Suprapubic skin (tissue), 4 donors: ENCODE results near the gene ANKRD66. TPM values are rescaled to one million over a fixed set of nuclear protein-coding genes. Genes with fewer than 3 reads are reported as not detected.
"Not testable (repeated sequence)": the region's sequence is repeated elsewhere in the genome, so short reads cannot be mapped to it uniquely, and the experiment has no call there.

ENCODE experiments used
- DNase-seq, 2 donors: peaks; one replicate each; pipeline ENCODE4 v3.0.0-alpha.2; 2019; ENCODE audit warnings: low spot score in 2 of 2
- H3K27ac ChIP-seq: fragments of 200-600 bp; sonication (generic); one replicate; pipeline ENCODE4 v1.5.1; 2019
- H3K27me3 ChIP-seq: fragments of 200-600 bp; sonication (generic); one replicate; pipeline ENCODE4 v1.5.1; 2019
- H3K36me3 ChIP-seq: fragments of 200-600 bp; sonication (generic); one replicate; pipeline ENCODE4 v1.5.1; 2019
- H3K4me1 ChIP-seq: fragments of 200-600 bp; sonication (generic); one replicate; pipeline ENCODE4 v1.5.1; 2019
- H3K4me3 ChIP-seq: fragments of 200-600 bp; sonication (generic); one replicate; pipeline ENCODE4 v1.5.1; 2019; ENCODE audit warnings: mild to moderate bottlenecking
- H3K9me3 ChIP-seq: fragments of 200-600 bp; sonication (generic); one replicate; pipeline ENCODE4 v1.5.1; 2019
- EP300 ChIP-seq: sonication (generic); formaldehyde crosslinking; IDR thresholded peaks from one replicate; pipeline ENCODE4 v1.6.1; 2017; ENCODE audit warnings: antibody characterized with exemption
- POLR2A ChIP-seq, 2 donors: fragments of 450-650 bp; IDR thresholded peaks; one replicate each; pipeline ENCODE4 v1.6.1; 2017; ENCODE audit warnings: antibody characterized with exemption in 2 of 2, mild to moderate bottlenecking in 2 of 2, moderate library complexity in 2 of 2
- POLR2AphosphoS5 ChIP-seq, 3 donors: sonication (generic); formaldehyde crosslinking; IDR thresholded peaks; one replicate each; pipeline ENCODE4 v1.6.1; 2017; ENCODE audit warnings: antibody characterized with exemption in 3 of 3
- WGBS: methylation state at CpG from one replicate; pipeline ENCODE4 v1.1.5; 2018; 5-methylcytosine and 5-hydroxymethylcytosine counted together
- total RNA-seq, 4 donors: library from RNA; depleted of rRNA; stranded (reverse); fragments of >200 nt; gene quantifications; one replicate each; pipeline ENCODE4 v1.1.0, GENCODE V29; 2016
- TF ChIP-seq, protein P1 (sequence below), 2 donors: fragments of 200-600 bp in 1 of 2; fragments of 450-650 bp in 1 of 2; sonication (generic) in 1 of 2; IDR thresholded peaks; one replicate each; pipeline ENCODE4 v1.5.1; 2016 to 2019; ENCODE audit warnings: antibody characterized with exemption in 2 of 2, mild to moderate bottlenecking in 1 of 2, moderate library complexity in 1 of 2

Gene ANKRD66
- total RNA-seq, 4 donors from 2014 or later, result not detected

DNA sequence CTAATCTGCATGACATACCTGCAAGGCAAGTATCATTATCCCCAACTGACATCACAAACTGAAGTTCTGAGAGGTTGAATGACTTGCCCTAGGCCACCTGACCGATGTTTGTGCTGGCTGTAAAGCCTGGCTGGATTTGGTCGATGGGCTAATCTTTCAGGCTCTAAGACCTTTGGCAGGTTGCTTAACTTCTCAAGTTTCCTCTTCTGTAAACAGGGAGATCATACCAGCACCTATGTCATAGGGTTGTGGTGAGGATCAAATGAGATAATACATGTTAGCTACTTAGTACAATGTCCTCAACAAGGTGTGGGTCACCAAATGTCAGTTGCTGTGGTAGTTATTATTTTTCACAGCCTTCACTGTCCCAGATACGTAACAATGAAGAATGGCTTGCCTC lies 14.2 kb downstream of the ANKRD66 start:
- no peaks in the 10 kb centered on the region for H3K27me3 ChIP-seq
- no peak overlapping the region for H3K4me3 ChIP-seq
- H3K4me1 ChIP-seq, result no peaks in the 10 kb centered on the region
- DNase-seq, result no peak
- no peak overlapping the region for H3K27ac ChIP-seq
- no peaks in the 10 kb centered on the region for H3K36me3 ChIP-seq
- H3K9me3 ChIP-seq, result no peaks in the 10 kb centered on the region
- 79% methylated on average over 3 of the region's 3 CpGs for WGBS
- TF ChIP-seq POLR2AphosphoS5 (IDR thresholded peaks at IDR 0.05) (no peak), EP300 (no peak)
- TF ChIP-seq, protein P1, sequence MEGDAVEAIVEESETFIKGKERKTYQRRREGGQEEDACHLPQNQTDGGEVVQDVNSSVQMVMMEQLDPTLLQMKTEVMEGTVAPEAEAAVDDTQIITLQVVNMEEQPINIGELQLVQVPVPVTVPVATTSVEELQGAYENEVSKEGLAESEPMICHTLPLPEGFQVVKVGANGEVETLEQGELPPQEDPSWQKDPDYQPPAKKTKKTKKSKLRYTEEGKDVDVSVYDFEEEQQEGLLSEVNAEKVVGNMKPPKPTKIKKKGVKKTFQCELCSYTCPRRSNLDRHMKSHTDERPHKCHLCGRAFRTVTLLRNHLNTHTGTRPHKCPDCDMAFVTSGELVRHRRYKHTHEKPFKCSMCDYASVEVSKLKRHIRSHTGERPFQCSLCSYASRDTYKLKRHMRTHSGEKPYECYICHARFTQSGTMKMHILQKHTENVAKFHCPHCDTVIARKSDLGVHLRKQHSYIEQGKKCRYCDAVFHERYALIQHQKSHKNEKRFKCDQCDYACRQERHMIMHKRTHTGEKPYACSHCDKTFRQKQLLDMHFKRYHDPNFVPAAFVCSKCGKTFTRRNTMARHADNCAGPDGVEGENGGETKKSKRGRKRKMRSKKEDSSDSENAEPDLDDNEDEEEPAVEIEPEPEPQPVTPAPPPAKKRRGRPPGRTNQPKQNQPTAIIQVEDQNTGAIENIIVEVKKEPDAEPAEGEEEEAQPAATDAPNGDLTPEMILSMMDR (IDR thresholded peaks at IDR 0.05), result no peak

DNA sequence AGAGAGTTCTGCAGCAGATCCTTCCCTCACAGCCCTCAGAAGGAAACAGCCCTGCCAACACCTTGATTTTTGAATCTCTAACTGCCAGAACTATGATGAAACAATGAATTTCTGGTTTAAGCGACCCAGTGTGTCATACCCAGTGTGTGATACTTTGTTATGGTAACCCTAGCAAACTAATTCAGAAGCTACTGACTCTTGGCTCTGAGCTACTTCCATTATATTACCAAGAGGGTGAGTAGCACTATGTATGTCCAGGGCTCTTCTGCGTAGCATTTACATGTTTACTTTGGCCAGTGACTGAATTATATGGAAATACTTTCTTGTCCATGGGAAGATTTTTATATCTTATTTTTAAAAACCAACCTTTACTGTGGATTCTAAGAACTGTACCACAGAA lies 16.7 kb downstream of the ANKRD66 start:
- H3K27me3 ChIP-seq, result no peaks in the 10 kb centered on the region
- 89% methylated on average over 2 of the region's 2 CpGs for WGBS
- no peak overlapping the region for H3K4me3 ChIP-seq
- no peaks in the 10 kb centered on the region for H3K4me1 ChIP-seq
- no peak for TF ChIP-seq POLR2A (IDR thresholded peaks at IDR 0.05)
- TF ChIP-seq POLR2AphosphoS5 (IDR thresholded peaks at IDR 0.05), result no peak
- TF ChIP-seq, protein P1 (IDR thresholded peaks at IDR 0.05), result no peak
- TF ChIP-seq EP300, result no peak
- H3K27ac ChIP-seq, result no peak overlapping the region
- DNase-seq, result no peak
- no peaks in the 10 kb centered on the region for H3K36me3 ChIP-seq
- H3K9me3 ChIP-seq, result no peaks in the 10 kb centered on the region

DNA sequence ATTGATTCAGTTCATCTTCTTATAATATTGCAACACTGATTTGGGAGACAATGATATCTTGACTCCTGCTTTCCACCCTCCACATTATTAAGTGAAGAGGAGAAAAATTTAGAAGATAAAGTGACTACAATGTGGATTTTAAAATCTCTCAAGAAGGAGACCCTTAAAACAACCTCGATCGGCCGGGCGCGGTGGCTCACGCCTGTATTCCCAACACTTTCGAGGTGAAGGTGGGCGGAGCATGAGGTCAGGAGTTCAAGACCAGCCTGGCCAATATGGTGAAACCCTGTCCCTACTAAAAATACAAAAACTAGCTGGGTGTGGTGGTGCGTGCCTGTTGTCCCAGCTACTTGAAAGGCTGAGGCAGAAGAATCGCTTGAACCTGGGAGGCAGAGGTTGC lies 17.5 kb downstream of the ANKRD66 start:
- H3K27me3 ChIP-seq, H3K9me3 ChIP-seq, H3K4me1 ChIP-seq, H3K36me3 ChIP-seq, DNase-seq, H3K4me3 ChIP-seq, H3K27ac ChIP-seq: not testable (repeated sequence)
- 93% methylated on average over 10 of the region's 10 CpGs for WGBS

DNA sequence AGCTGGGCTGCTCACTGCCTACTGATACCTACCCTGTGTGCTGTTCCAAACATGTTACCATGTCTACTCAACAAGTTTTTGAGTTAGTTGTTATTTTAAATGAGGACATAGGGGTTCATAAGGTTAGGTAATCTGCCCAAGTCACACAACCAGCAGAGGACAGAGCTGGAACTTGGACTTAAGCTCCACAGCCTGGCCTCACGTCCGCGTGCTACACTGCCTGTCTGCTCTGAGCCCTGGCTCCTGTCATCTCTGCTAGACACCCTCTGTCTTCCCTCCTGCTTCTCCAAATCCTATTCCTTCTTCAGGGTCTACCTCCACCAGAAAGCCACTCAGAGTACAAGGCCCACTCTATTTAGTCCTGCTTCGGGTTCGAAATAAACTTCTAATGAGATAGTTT lies 18.2 kb downstream of the ANKRD66 start:
- Histone ChIP-seq H3K4me1 (no peaks in the 10 kb centered on the region), H3K27me3 (no peaks in the 10 kb centered on the region), H3K27ac (no peak overlapping the region), H3K9me3 (no peaks in the 10 kb centered on the region), H3K36me3 (no peaks in the 10 kb centered on the region), H3K4me3 (no peak overlapping the region)
- no peak for TF ChIP-seq POLR2A (IDR thresholded peaks at IDR 0.05)
- DNase-seq, result no peak
- 90% methylated on average over 5 of the region's 5 CpGs for WGBS

DNA sequence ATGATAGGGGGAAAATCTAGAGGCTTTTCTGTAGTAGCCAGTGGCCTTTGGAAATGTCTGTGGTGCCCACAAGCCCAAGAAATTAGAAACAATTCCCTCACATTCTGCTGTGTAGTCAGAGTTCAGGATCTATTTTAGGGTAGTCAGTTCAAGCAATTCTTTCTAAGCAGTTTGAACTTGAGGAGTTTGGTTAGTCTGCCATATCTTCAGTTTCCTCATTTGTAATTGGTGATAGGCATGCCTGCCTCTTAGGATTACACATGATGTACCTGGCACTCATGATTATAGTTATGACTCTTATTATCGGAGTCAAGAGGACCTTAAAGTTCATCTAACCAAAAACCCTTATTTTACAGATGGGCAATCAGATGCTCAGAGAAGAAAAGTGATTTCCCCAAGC lies 25.3 kb downstream of the ANKRD66 start:
- 83% methylated on average over 1 of the region's 1 CpG for WGBS
- no peaks in the 10 kb centered on the region for H3K27me3 ChIP-seq
- H3K27ac ChIP-seq, result no peak overlapping the region
- H3K36me3 ChIP-seq, result no peaks in the 10 kb centered on the region
- DNase-seq, result no peak
- no peaks in the 10 kb centered on the region for H3K4me1 ChIP-seq
- no peak overlapping the region for H3K4me3 ChIP-seq
- TF ChIP-seq POLR2A (IDR thresholded peaks at IDR 0.05) (no peak), EP300 (no peak), POLR2AphosphoS5 (IDR thresholded peaks at IDR 0.05) (no peak)
- TF ChIP-seq, protein P1 (IDR thresholded peaks at IDR 0.05), result no peak
- no peaks in the 10 kb centered on the region for H3K9me3 ChIP-seq

DNA sequence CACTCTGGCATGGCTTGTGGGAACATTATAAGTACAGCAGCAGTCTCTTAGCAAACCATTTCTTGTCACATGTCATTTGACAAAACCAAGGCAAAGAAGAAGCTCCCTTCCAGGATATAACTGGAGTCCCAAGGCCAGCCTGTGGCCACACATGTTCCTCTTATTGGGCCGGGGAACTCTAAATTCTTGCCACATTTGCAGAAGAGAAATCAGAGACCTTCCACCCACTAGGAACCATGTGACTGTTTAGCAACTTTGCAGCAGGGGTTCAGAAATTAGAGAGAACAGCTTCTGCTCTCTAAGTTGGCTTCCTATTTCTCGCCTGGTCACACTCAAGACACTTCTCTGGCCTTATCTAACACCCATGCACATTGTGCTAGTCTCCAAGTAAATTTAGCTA lies 26.0 kb downstream of the ANKRD66 start:
- H3K4me3 ChIP-seq, result no peak overlapping the region
- no peak overlapping the region for H3K27ac ChIP-seq
- no peaks in the 10 kb centered on the region for H3K9me3 ChIP-seq
- H3K4me1 ChIP-seq, result no peaks in the 10 kb centered on the region
- H3K36me3 ChIP-seq, result no peaks in the 10 kb centered on the region
- 75% methylated on average over 2 of the region's 2 CpGs for WGBS
- TF ChIP-seq, protein P1 (IDR thresholded peaks at IDR 0.05), result no peak
- no peak for TF ChIP-seq POLR2AphosphoS5 (IDR thresholded peaks at IDR 0.05)
- TF ChIP-seq POLR2A (IDR thresholded peaks at IDR 0.05), result no peak
- no peak for TF ChIP-seq EP300
- no peak for DNase-seq
- H3K27me3 ChIP-seq, result no peaks in the 10 kb centered on the region
